Stimulated activated naive CD8-positive, alpha-beta T cell treated with anti-CD3 and anti-CD28 coated beads, Interleukin-15, Interleukin-2, amounts not matched to agents 100 U/mL and 50 U/mL, for 24 hours (primary cell): Measurements from ENCODE around the gene WDR41.
"Not testable (repeated sequence)": the region's sequence is repeated elsewhere in the genome, so short reads cannot be mapped to it uniquely, and the experiment has no call there.

ENCODE experiments used
- ATAC-seq: fragments of 150-1000 bp; cut with Tn5 transposase; one replicate; pipeline ENCODE4 v1.10.0; 2021
- DNase-seq: peaks from one replicate; pipeline ENCODE4 v3.0.0; 2021

The WDR41 gene

GRCh38 chr5:77491783-77492652 lies at the start of gene WDR41:
Gene WDR41, minus strand, starts transcription at chr5:77492316. Its CDS starts 96 bp downstream, at chr5:77492220.
- DNase-seq (peak; percentile 92), ATAC-seq (peak; percentile 90)

GRCh38 chr5:77531297-77531696 lies 39.2 kb upstream of the WDR41 start:
- DNase-seq (no peak), ATAC-seq (no peak)

- ATAC-seq, result no peak
- no peak for DNase-seq
Measured at GRCh38 chr5:77518304-77518703, 26.2 kb upstream of the WDR41 start.

- DNase-seq (no peak), ATAC-seq (no peak)
Measured at GRCh38 chr5:77514457-77514856, 22.3 kb upstream of the WDR41 start.

- DNase-seq (no peak), ATAC-seq (no peak)
Measured at GRCh38 chr5:77513321-77513720, 21.2 kb upstream of the WDR41 start.

GRCh38 chr5:77501132-77501531 lies 9.0 kb upstream of the WDR41 start:
- not testable (repeated sequence) for ATAC-seq, DNase-seq

GRCh38 chr5:77499973-77500372 lies 7.9 kb upstream of the WDR41 start:
- DNase-seq (no peak), ATAC-seq (no peak)

- no peak for DNase-seq
- ATAC-seq, result no peak
Measured at GRCh38 chr5:77499441-77499840, 7.3 kb upstream of the WDR41 start.

GRCh38 chr5:77498952-77499351 lies 6.8 kb upstream of the WDR41 start:
- ATAC-seq (no peak), DNase-seq (no peak)

- no peak for DNase-seq
- no peak for ATAC-seq
Measured at GRCh38 chr5:77494935-77495334, 2.8 kb upstream of the WDR41 start.

- ATAC-seq (peak; percentile 10), DNase-seq (no peak)
Measured at GRCh38 chr5:77492653-77493000, 511 bp upstream of the WDR41 start.

- peak; percentile 11 for DNase-seq
- not testable (repeated sequence) for ATAC-seq
Measured at GRCh38 chr5:77490741-77491344, 1.3 kb downstream of the WDR41 start.

GRCh38 chr5:77486344-77486962 lies 5.7 kb downstream of the WDR41 start:
- DNase-seq, result no peak
- ATAC-seq, result no peak

- DNase-seq, result no peak
- no peak for ATAC-seq
Measured at GRCh38 chr5:77483682-77484081, 8.4 kb downstream of the WDR41 start.

- not testable (repeated sequence) for ATAC-seq, DNase-seq
Measured at GRCh38 chr5:77475041-77475440, 17.1 kb downstream of the WDR41 start.

GRCh38 chr5:77468875-77469274 lies 23.2 kb downstream of the WDR41 start:
- not testable (repeated sequence) for ATAC-seq

GRCh38 chr5:77463905-77464304 lies 28.2 kb downstream of the WDR41 start:
- no peak for DNase-seq
- ATAC-seq, result no peak

More at GRCh38 chr5:77468875-77469274, 23.2 kb downstream of the WDR41 start:
- DNase-seq, result not testable (repeated sequence)

- ATAC-seq, result no peak
Measured at GRCh38 chr5:77461287-77461686, 30.8 kb downstream of the WDR41 start.

GRCh38 chr5:77454123-77454522 lies 38.0 kb downstream of the WDR41 start:
- ATAC-seq (no peak), DNase-seq (no peak)

More at GRCh38 chr5:77461287-77461686, 30.8 kb downstream of the WDR41 start:
- no peak for DNase-seq

- DNase-seq (no peak), ATAC-seq (no peak)
Measured at GRCh38 chr5:77452351-77452750, 39.8 kb downstream of the WDR41 start.

GRCh38 chr5:77449981-77450380 lies 42.1 kb downstream of the WDR41 start:
- ATAC-seq (no peak), DNase-seq (no peak)

GRCh38 chr5:77449277-77449676 lies 42.8 kb downstream of the WDR41 start:
- DNase-seq (no peak), ATAC-seq (no peak)

GRCh38 chr5:77448831-77449230 lies 43.3 kb downstream of the WDR41 start:
- ATAC-seq, result no peak
- DNase-seq, result no peak
